Mesenchymal stem cell (in vitro differentiated cells and primary cell): ENCODE results near the gene CYSRT1.

Experiments used
- DNase-seq: peaks from one replicate; pipeline ENCODE4 v3.0.0-alpha.2; 2013
- H2AFZ ChIP-seq: one replicate; pipeline ENCODE4 v1.6.1; 2013; ENCODE audit warnings: low read depth, mild to moderate bottlenecking, control low read depth, inconsistent platforms, low read length, moderate library complexity
- H2AK5ac ChIP-seq: 2 replicates; pipeline ENCODE4 v1.6.1; 2013; ENCODE audit warnings: low read length, moderate library complexity, mild to moderate bottlenecking, inconsistent platforms; ENCODE audit not compliant: severe bottlenecking
- H2BK120ac ChIP-seq: one replicate; pipeline ENCODE4 v1.6.1; 2013; ENCODE audit warnings: low read depth, mild to moderate bottlenecking, inconsistent platforms, low read length, moderate library complexity
- H2BK12ac ChIP-seq, 2 experiments: one replicate each; pipeline ENCODE4 v1.6.1; 2013; ENCODE audit warnings: inconsistent platforms in 2 of 2, low read length in 2 of 2, mild to moderate bottlenecking in 2 of 2, moderate library complexity in 2 of 2, control low read depth in 1 of 2
- H2BK15ac ChIP-seq: one replicate; pipeline ENCODE4 v1.6.1; 2013; ENCODE audit warnings: mild to moderate bottlenecking, low read depth, inconsistent platforms; ENCODE audit not compliant: poor library complexity, severe bottlenecking
- H2BK5ac ChIP-seq: 2 replicates; pipeline ENCODE4 v1.6.1; 2013; ENCODE audit warnings: low read depth, mild to moderate bottlenecking, low read length, control low read depth, inconsistent platforms; ENCODE audit not compliant: poor library complexity, severe bottlenecking
- H3K14ac ChIP-seq, 2 experiments: one replicate each; pipeline ENCODE4 v1.6.1; 2013; ENCODE audit warnings: inconsistent platforms in 2 of 2, low read length in 2 of 2, control low read depth in 1 of 2, mild to moderate bottlenecking in 1 of 2, moderate library complexity in 1 of 2
- H3K18ac ChIP-seq, 2 experiments: one replicate each; pipeline ENCODE4 v1.6.1; 2013; ENCODE audit warnings: inconsistent platforms in 2 of 2, low read length in 2 of 2, control low read depth in 1 of 2, low read depth in 1 of 2, mild to moderate bottlenecking in 1 of 2
- H3K23ac ChIP-seq, 2 experiments: one replicate each; pipeline ENCODE4 v1.6.1; 2013; ENCODE audit warnings: inconsistent platforms in 2 of 2, low read length in 2 of 2, mild to moderate bottlenecking in 2 of 2, moderate library complexity in 2 of 2, control low read depth in 1 of 2
- H3K27ac ChIP-seq: 2 replicates; pipeline ENCODE4 v1.5.1; 2013; ENCODE audit warnings: mild to moderate bottlenecking, moderate library complexity, low read length, control low read depth, inconsistent platforms; ENCODE audit not compliant: poor library complexity, severe bottlenecking
- H3K27me3 ChIP-seq, 2 experiments: 2 replicates each; pipeline versions ENCODE4 v1.6.1 to v1.7.0; 2013; ENCODE audit warnings: low read length in 2 of 2, mild to moderate bottlenecking in 2 of 2, moderate library complexity in 2 of 2, control low read depth in 1 of 2, inconsistent platforms in 1 of 2; ENCODE audit not compliant: control insufficient read depth in 1 of 2, insufficient read depth in 1 of 2
- H3K36me3 ChIP-seq, 2 experiments: 2 replicates each; pipeline versions ENCODE4 v1.6.1 to v1.7.0; 2013; ENCODE audit warnings: low read length in 2 of 2, control low read depth in 1 of 2, inconsistent platforms in 1 of 2, low read depth in 1 of 2, mild to moderate bottlenecking in 1 of 2; ENCODE audit not compliant: insufficient read depth in 2 of 2, control insufficient read depth in 1 of 2
- H3K4ac ChIP-seq, 2 experiments: one replicate each; pipeline ENCODE4 v1.6.1; 2013; ENCODE audit warnings: inconsistent platforms in 2 of 2, low read length in 2 of 2, mild to moderate bottlenecking in 2 of 2, moderate library complexity in 2 of 2, control low read depth in 1 of 2, low read depth in 1 of 2
- H3K4me1 ChIP-seq: 2 replicates; pipeline ENCODE4 v1.6.1; 2013; ENCODE audit warnings: low read depth, low read length, control low read depth; ENCODE audit not compliant: control insufficient read depth, insufficient read depth
- H3K4me2 ChIP-seq: 2 replicates; pipeline ENCODE4 v1.6.1; 2013; ENCODE audit warnings: low read length, mild to moderate bottlenecking, inconsistent platforms; ENCODE audit not compliant: poor library complexity, severe bottlenecking
- H3K4me3 ChIP-seq, 2 experiments: 2 replicates each; pipeline versions ENCODE4 v1.5.1 to v1.7.0; 2013; ENCODE audit warnings: low read length in 2 of 2, mild to moderate bottlenecking in 2 of 2, control low read depth in 1 of 2, low read depth in 1 of 2; ENCODE audit not compliant: insufficient read depth in 1 of 2
- H3K79me1 ChIP-seq: replicated peaks from 2 replicates; pipeline ENCODE4 v1.6.1; 2013; ENCODE audit warnings: mild to moderate bottlenecking, control low read depth, low read length, inconsistent platforms; ENCODE audit not compliant: poor library complexity, severe bottlenecking
- H3K9ac ChIP-seq: 2 replicates; pipeline ENCODE4 v1.7.0; 2013; ENCODE audit warnings: mild to moderate bottlenecking, low read length, moderate library complexity
- H3K9me3 ChIP-seq: 2 replicates; pipeline ENCODE4 v1.7.0; 2013; ENCODE audit warnings: mild to moderate bottlenecking, low read length; ENCODE audit not compliant: control insufficient read depth
- H4K8ac ChIP-seq: one replicate; pipeline ENCODE4 v1.6.1; 2013; ENCODE audit warnings: inconsistent platforms, mild to moderate bottlenecking, low read length, moderate library complexity
- H4K91ac ChIP-seq: one replicate; pipeline ENCODE4 v1.6.1; 2013; ENCODE audit warnings: mild to moderate bottlenecking, low read length, inconsistent platforms
- WGBS: methylation state at CpG from one replicate; pipeline ENCODE4 v1.1.7; 2013; ENCODE audit warnings: mixed read lengths; 5-methylcytosine and 5-hydroxymethylcytosine counted together

The CYSRT1 gene

GRCh38 chr9:137193771-137194170 is 31.2 kb upstream of the CYSRT1 start:
- Histone ChIP-seq H3K79me1 (peaks cover 52% of the 10 kb centered on the region), H2BK5ac (no peak overlapping the region), H3K27me3 (no peaks in the 10 kb centered on the region), H3K18ac (no peak overlapping the region), H3K4me1 (peaks cover 71% of the 10 kb centered on the region), H2AFZ (no peak overlapping the region), H4K8ac (no peak overlapping the region), H3K4ac (no peak overlapping the region), H3K14ac (no peak overlapping the region), H4K91ac (peak overlapping the region; percentile 11), H3K23ac (no peak overlapping the region), H3K4me2 (no peak overlapping the region), H3K9me3 (no peaks in the 10 kb centered on the region), H2BK12ac (no peak overlapping the region), H3K9ac (no peak overlapping the region), H2BK15ac (no peak overlapping the region), H3K27ac (no peak overlapping the region), H3K36me3 (peaks cover 30 to 54% of the 10 kb centered on the region in 2 experiments), H2AK5ac (no peak overlapping the region), H3K4me3 (no peak overlapping the region), H2BK120ac (no peak overlapping the region)
- WGBS, result 93% methylated on average over 14 of the region's 14 CpGs
- DNase-seq, result no peak

DNA sequence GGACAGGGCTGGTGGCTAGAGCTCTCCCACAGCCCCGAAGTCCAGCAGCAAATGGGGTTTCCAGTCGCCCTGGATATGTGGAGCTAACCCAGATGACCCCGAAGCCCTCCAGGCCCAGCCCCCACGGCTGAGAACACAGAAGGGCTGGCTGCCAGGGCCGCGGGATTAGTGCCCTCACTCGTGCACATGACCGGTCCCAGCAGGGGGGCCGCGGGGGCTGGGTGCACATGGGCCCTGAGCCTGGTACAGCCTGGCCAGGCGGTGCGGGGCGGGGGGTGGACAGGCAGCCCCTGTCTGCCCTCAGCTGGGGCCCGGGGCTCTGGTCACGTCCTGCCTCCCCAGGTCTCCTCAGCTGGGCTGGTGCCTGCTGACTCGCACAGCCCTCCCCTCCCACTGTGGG is 30.6 kb upstream of the CYSRT1 start:
- Histone ChIP-seq H3K27me3 (no peaks in the 10 kb centered on the region), H2AFZ (no peak overlapping the region), H3K14ac (no peak overlapping the region), H3K18ac (no peak overlapping the region), H3K4ac (no peak overlapping the region), H2BK12ac (no peak overlapping the region), H3K9me3 (no peaks in the 10 kb centered on the region), H3K4me2 (peak overlapping the region; percentile 37), H3K36me3 (peaks cover 30 to 56% of the 10 kb centered on the region in 2 experiments), H3K23ac (no peak overlapping the region), H3K4me3 (no peak overlapping the region), H4K91ac (peak overlapping the region; percentile 41), H3K4me1 (peaks cover 76% of the 10 kb centered on the region), H2BK15ac (no peak overlapping the region), H2BK5ac (no peak overlapping the region), H2BK120ac (no peak overlapping the region), H3K79me1 (peaks cover 52% of the 10 kb centered on the region), H3K27ac (no peak overlapping the region), H4K8ac (no peak overlapping the region), H2AK5ac (no peak overlapping the region), H3K9ac (no peak overlapping the region)
- 83% methylated on average over 16 of the region's 16 CpGs for WGBS
- no peak for DNase-seq

GRCh38 chr9:137194909-137195308 is 30.1 kb upstream of the CYSRT1 start:
- Histone ChIP-seq H4K91ac (peak overlapping the region; percentile 41), H2BK120ac (no peak overlapping the region), H2AK5ac (no peak overlapping the region), H2BK15ac (no peak overlapping the region), H3K4ac (no peak overlapping the region), H4K8ac (no peak overlapping the region), H3K4me2 (no peak overlapping the region), H3K23ac (no peak overlapping the region), H3K9me3 (no peaks in the 10 kb centered on the region), H3K18ac (no peak overlapping the region), H3K9ac (no peak overlapping the region), H2BK5ac (no peak overlapping the region), H2AFZ (no peak overlapping the region), H3K4me1 (peaks cover 75% of the 10 kb centered on the region), H3K27ac (no peak overlapping the region), H3K27me3 (no peaks in the 10 kb centered on the region), H3K4me3 (no peak overlapping the region), H3K36me3 (peaks cover 25 to 51% of the 10 kb centered on the region in 2 experiments), H3K14ac (no peak overlapping the region), H3K79me1 (peaks cover 52% of the 10 kb centered on the region), H2BK12ac (peak overlapping the region in 1 of 2 experiments; percentile 20)
- no peak for DNase-seq
- WGBS, result 80% methylated on average over 10 of the region's 10 CpGs

DNA sequence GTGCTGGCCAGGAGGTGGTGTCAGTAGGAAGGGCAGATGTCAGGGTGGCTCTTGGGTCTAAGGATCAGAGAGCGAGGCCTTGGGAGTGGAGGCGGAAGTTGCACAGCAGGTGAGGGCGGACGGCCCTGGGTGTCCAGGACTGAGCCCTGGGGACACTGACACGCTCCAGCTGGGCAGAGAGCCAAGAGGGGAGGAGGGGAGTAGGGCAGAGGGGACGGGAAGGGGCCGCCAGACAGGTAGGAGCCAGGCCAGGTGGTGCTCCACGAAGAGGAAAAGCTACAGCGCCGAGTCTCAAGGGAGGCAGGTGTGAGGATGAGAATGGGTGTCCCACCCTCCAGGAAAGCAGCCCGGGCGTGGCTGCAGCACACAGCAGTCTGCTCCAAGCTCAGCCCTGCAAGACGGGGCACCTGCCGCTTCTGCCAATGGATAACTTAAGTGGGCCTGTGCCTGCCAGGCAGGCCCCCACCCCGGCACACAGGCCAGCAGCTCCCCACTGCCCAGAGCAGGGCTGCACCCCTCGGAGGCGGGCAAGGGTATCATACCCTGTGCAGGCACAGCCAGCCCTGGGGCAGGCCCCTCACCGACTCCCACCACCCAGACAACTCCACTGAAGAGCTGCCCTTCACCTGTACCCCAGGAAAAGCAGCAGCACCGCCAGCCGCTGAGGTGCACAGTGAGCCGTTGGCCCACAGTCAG is 29.3 kb upstream of the CYSRT1 start:
- no peak overlapping the region for H3K4me2 ChIP-seq
- no peak overlapping the region for H2BK15ac ChIP-seq
- H3K23ac ChIP-seq, result no peak overlapping the region
- H3K79me1 ChIP-seq, result peaks cover 50% of the 10 kb centered on the region
- H3K18ac ChIP-seq, result no peak overlapping the region
- H2BK12ac ChIP-seq, result no peak overlapping the region
- H2AK5ac ChIP-seq, result no peak overlapping the region
- peak overlapping the region; percentile 3 for H4K91ac ChIP-seq
- no peak overlapping the region for H3K9ac ChIP-seq
- H2BK120ac ChIP-seq, result no peak overlapping the region
- H3K27me3 ChIP-seq, result no peaks in the 10 kb centered on the region
- no peak overlapping the region for H3K14ac ChIP-seq
- DNase-seq, result no peak
- H2AFZ ChIP-seq, result no peak overlapping the region
- WGBS, result 95% methylated on average over 20 of the region's 21 CpGs
- H3K4ac ChIP-seq, result no peak overlapping the region
- peaks cover 69% of the 10 kb centered on the region for H3K4me1 ChIP-seq
- H3K9me3 ChIP-seq, result no peaks in the 10 kb centered on the region
- H3K36me3 ChIP-seq, result peaks cover 17 to 43% of the 10 kb centered on the region in 2 experiments
- H3K4me3 ChIP-seq, result no peak overlapping the region
- no peak overlapping the region for H2BK5ac ChIP-seq
- H3K27ac ChIP-seq, result no peak overlapping the region
- no peak overlapping the region for H4K8ac ChIP-seq
